Occipital lobe (tissue), 2 donors: ENCODE results near the gene TCL1B. TPM values are rescaled to one million over a fixed set of nuclear protein-coding genes. Genes with fewer than 3 reads are reported as not detected.

Experiments used
- small RNA-seq: library from RNA; depleted of rRNA; stranded (forward); fragments of <200 nt; gene quantifications from one replicate; pipeline ENCODE3, GENCODE V24; 2014
- total RNA-seq: library from RNA; depleted of rRNA; stranded (reverse); fragments of >200 nt; gene quantifications from one replicate; pipeline ENCODE4 v1.2.3, GENCODE V29; 2014

Gene TCL1B
- total RNA-seq, 1 donor from 2014 or later = not detected

Small RNA genes lying within 50 kb of the gene (small RNA-seq; reads per million reads assigned to genes)
- gene RF02193 = not detected

Other genes with a start within 250 kb of the TCL1B start
- 2.2 TPM for gene SYNE3, start 169.8 kb upstream of the TCL1B start, total RNA-seq
- gene GLRX5, start 151.4 kb upstream of the TCL1B start, total RNA-seq = 28.7 TPM
- 0.31 TPM for gene TCL1A, start 27.7 kb downstream of the TCL1B start, total RNA-seq
- 5.8 TPM for gene TUNAR, start 190.4 kb downstream of the TCL1B start, total RNA-seq